IMR-90 (cell line): ENCODE data around the gene PLCL1. TPM values are rescaled to one million over a fixed set of nuclear protein-coding genes. Genes with fewer than 3 reads are reported as not detected.

ENCODE experiments used
- ATAC-seq: fragments of 200-7000 bp; cut with Tn5 transposase; 2 replicates; pipeline ENCODE4 v1.9.1; 2020; ENCODE audit warnings: low read depth, mild to moderate bottlenecking, moderate library complexity
- BruUV-seq: library from RNA; stranded (reverse); fragments of 400-500 nt; replicated peaks from 2 replicates; lab custom pipeline; 2021; lab: Mats Ljungman, UMichigan
- CTCF ChIA-PET: fragments of 300-600 bp; formaldehyde crosslinking; extraction: SDS; loops from one replicate; lab custom pipeline; 2021; ENCODE audit warnings: antibody characterized with exemption; lab: Yijun Ruan, JAX
- POLR2A ChIA-PET: fragments of 300-600 bp; sonication (Branson Sonifier 250); formaldehyde crosslinking; loops from one replicate; lab custom pipeline; 2022; ENCODE audit warnings: antibody characterized with exemption; ENCODE audit not compliant: unreplicated experiment; lab: Charles Lee
- DNase-seq: peaks from one replicate; pipeline ENCODE4 v3.0.0; 2013
- H2AFZ ChIP-seq: replicated peaks from 2 replicates; pipeline ENCODE3; 2013; ENCODE audit warnings: low read length, mild to moderate bottlenecking; ENCODE audit not compliant: poor library complexity
- H2AK5ac ChIP-seq: 2 replicates; pipeline ENCODE4 v1.6.1; 2013; ENCODE audit warnings: low read depth, low read length, inconsistent platforms
- H2AK9ac ChIP-seq: replicated peaks from 2 replicates; pipeline ENCODE3; 2013; ENCODE audit warnings: mild to moderate bottlenecking, low read depth, low read length, moderate library complexity; ENCODE audit not compliant: poor library complexity
- H2BK120ac ChIP-seq: 2 replicates; pipeline ENCODE4 v1.6.1; 2013; ENCODE audit warnings: low read depth, low read length, inconsistent platforms
- H2BK15ac ChIP-seq: 3 replicates; pipeline ENCODE4 v1.6.1; 2013; ENCODE audit warnings: low read depth, low read length, inconsistent platforms
- H2BK20ac ChIP-seq: 2 replicates; pipeline ENCODE4 v1.6.1; 2013; ENCODE audit warnings: low read depth, mild to moderate bottlenecking, inconsistent platforms, low read length, moderate library complexity
- H2BK5ac ChIP-seq: 2 replicates; pipeline ENCODE4 v1.6.1; 2013; ENCODE audit warnings: mild to moderate bottlenecking, low read depth, low read length, inconsistent platforms; ENCODE audit not compliant: poor library complexity, severe bottlenecking
- H3K14ac ChIP-seq: replicated peaks from 2 replicates; pipeline ENCODE4 v1.6.1; 2013; ENCODE audit warnings: low read depth, low read length, inconsistent platforms
- H3K18ac ChIP-seq: 2 replicates; pipeline ENCODE4 v1.6.1; 2013; ENCODE audit warnings: low read depth, low read length, control low read depth
- H3K23ac ChIP-seq: 2 replicates; pipeline ENCODE4 v1.6.1; 2013; ENCODE audit warnings: low read depth, low read length, inconsistent platforms
- H3K27ac ChIP-seq: 2 replicates; pipeline ENCODE4 v1.5.1; 2013; ENCODE audit warnings: mild to moderate bottlenecking, control low read depth, low read length; ENCODE audit not compliant: insufficient read depth
- H3K27me3 ChIP-seq: 2 replicates; pipeline ENCODE4 v1.6.1; 2013; ENCODE audit warnings: low read length; ENCODE audit not compliant: control insufficient read depth, insufficient read depth
- H3K36me3 ChIP-seq: 2 replicates; pipeline ENCODE4 v1.6.1; 2013; ENCODE audit warnings: low read length, mixed read lengths; ENCODE audit not compliant: control insufficient read depth, insufficient read depth
- H3K4ac ChIP-seq: 2 replicates; pipeline ENCODE4 v1.6.1; 2013; ENCODE audit warnings: low read depth, low read length, inconsistent platforms
- H3K4me1 ChIP-seq: 2 replicates; pipeline ENCODE4 v1.6.1; 2013; ENCODE audit warnings: low read length, mixed read lengths; ENCODE audit not compliant: control insufficient read depth, insufficient read depth
- H3K4me2 ChIP-seq: 2 replicates; pipeline ENCODE4 v1.6.1; 2013; ENCODE audit warnings: low read depth, mild to moderate bottlenecking, control low read depth, low read length, moderate library complexity
- H3K4me3 ChIP-seq: 2 replicates; pipeline ENCODE4 v1.5.1; 2013; ENCODE audit warnings: low read depth, mild to moderate bottlenecking, control low read depth, low read length, moderate library complexity; ENCODE audit not compliant: insufficient read depth
- H3K56ac ChIP-seq: 2 replicates; pipeline ENCODE4 v1.6.1; 2013; ENCODE audit warnings: low read length, inconsistent platforms; ENCODE audit not compliant: insufficient read depth; ENCODE audit errors: extremely low read depth
- H3K79me1 ChIP-seq, 2 experiments: 2 replicates each; pipeline ENCODE4 v1.6.1; 2013; ENCODE audit warnings: low read length in 2 of 2, inconsistent platforms in 1 of 2, low read depth in 1 of 2
- H3K9ac ChIP-seq: 2 replicates; pipeline ENCODE4 v1.6.1; 2013; ENCODE audit warnings: low read depth, low read length, control low read depth
- H3K9me1 ChIP-seq: 2 replicates; pipeline ENCODE4 v1.6.1; 2013; ENCODE audit warnings: low read length, inconsistent platforms; ENCODE audit not compliant: insufficient read depth
- H3K9me3 ChIP-seq: 2 replicates; pipeline ENCODE4 v1.6.1; 2013; ENCODE audit warnings: low read length; ENCODE audit not compliant: control insufficient read depth, insufficient read depth
- H4K20me1 ChIP-seq: 2 replicates; pipeline ENCODE4 v1.6.1; 2013; ENCODE audit warnings: low read length, inconsistent platforms; ENCODE audit not compliant: insufficient read depth
- H4K5ac ChIP-seq: 2 replicates; pipeline ENCODE4 v1.6.1; 2013; ENCODE audit warnings: mild to moderate bottlenecking, low read depth, low read length, control low read depth
- H4K8ac ChIP-seq, 2 experiments: 2 replicates each; pipeline ENCODE4 v1.6.1; 2013; ENCODE audit warnings: low read depth in 2 of 2, low read length in 2 of 2, control low read depth in 1 of 2, inconsistent platforms in 1 of 2
- H4K91ac ChIP-seq: 2 replicates; pipeline ENCODE4 v1.6.1; 2013; ENCODE audit warnings: low read depth, low read length, inconsistent platforms; ENCODE audit not compliant: insufficient read depth
- FOS ChIP-seq: fragments of 150-350 bp; IDR thresholded peaks from 2 replicates; pipeline ENCODE4 v1.6.1; 2016; ENCODE audit warnings: low read depth, low read length
- MAZ ChIP-seq: IDR thresholded peaks from 2 replicates; pipeline ENCODE4 v1.6.1; 2012; ENCODE audit warnings: low read depth, mild to moderate bottlenecking, low read length, improper control_type of control experiment, moderate library complexity, borderline replicate concordance
- MXI1 ChIP-seq: IDR thresholded peaks from 2 replicates; pipeline ENCODE4 v1.6.1; 2012; ENCODE audit warnings: low read depth, mild to moderate bottlenecking, low read length, moderate library complexity, borderline replicate concordance
- RFX5 ChIP-seq: IDR thresholded peaks from 2 replicates; pipeline ENCODE4 v1.8.0; 2012; ENCODE audit warnings: low read depth, mild to moderate bottlenecking, low read length, moderate library complexity
- SMC3 ChIP-seq: fragments of 150-350 bp; IDR thresholded peaks from 2 replicates; pipeline ENCODE4 v1.6.1; 2016; ENCODE audit warnings: low read depth, mild to moderate bottlenecking, antibody characterized with exemption, low read length, moderate library complexity
- WGBS, 2 experiments: methylation state at CpG; one replicate each; pipeline versions ENCODE4 v1.1.5 to v1.1.7; 2013; ENCODE audit warnings: missing lambda C conversion rate in 2 of 2; ENCODE audit not compliant: insufficient read length in 1 of 2; ENCODE audit errors: extremely low coverage in 2 of 2; 5-methylcytosine and 5-hydroxymethylcytosine counted together
- dilution Hi-C: fragments of 300-500 bp; cut with HindIII; formaldehyde crosslinking; loops from one replicate; pipeline ENCODE4 v1.14.3; 2018; ENCODE audit warnings: low sequenced_read_pairs; ENCODE audit not compliant: unreplicated experiment
- in situ Hi-C: fragments of 300-500 bp; cut with MboI; formaldehyde crosslinking; loops from 3 replicates; pipeline ENCODE4 v1.14.3; 2019; ENCODE audit warnings: low sequenced_read_pairs, inconsistent platforms, mixed read lengths
- intact Hi-C: fragments of 100-400 bp; cut with micrococcal nuclease; formaldehyde crosslinking; loops from 2 replicates; pipeline ENCODE4 v1.10.0; 2022
- polyA plus RNA-seq, 3 experiments: library from polyadenylated mRNA; depleted of rRNA; stranded (reverse); fragments of >200 nt; gene quantifications; 2 replicates each; pipeline ENCODE4 v1.2.3, GENCODE V29; 2012; ENCODE audit warnings: low replicate concordance in 1 of 3
- total RNA-seq: library from RNA; depleted of rRNA; stranded (reverse); fragments of >200 nt; gene quantifications from 2 replicates; pipeline ENCODE4 v1.2.3, GENCODE V29; 2012
- TF ChIP-seq, protein P1 (sequence below): conservative IDR thresholded peaks from 2 replicates; pipeline ENCODE4 v1.5.1; 2012; ENCODE audit warnings: mild to moderate bottlenecking, low read depth, low read length, improper control_type of control experiment
- TF ChIP-seq, protein P2 (sequence below): fragments of 150-350 bp; IDR thresholded peaks from 2 replicates; pipeline ENCODE4 v1.6.1; 2016; ENCODE audit warnings: low read depth, mild to moderate bottlenecking, low read length, moderate library complexity, borderline replicate concordance

PLCL1 gene
- total and polyA plus RNA-seq, 2 of the 4 experiments (the other 2 are of a cell fraction): 0.14 to 0.18 TPM

DNA sequence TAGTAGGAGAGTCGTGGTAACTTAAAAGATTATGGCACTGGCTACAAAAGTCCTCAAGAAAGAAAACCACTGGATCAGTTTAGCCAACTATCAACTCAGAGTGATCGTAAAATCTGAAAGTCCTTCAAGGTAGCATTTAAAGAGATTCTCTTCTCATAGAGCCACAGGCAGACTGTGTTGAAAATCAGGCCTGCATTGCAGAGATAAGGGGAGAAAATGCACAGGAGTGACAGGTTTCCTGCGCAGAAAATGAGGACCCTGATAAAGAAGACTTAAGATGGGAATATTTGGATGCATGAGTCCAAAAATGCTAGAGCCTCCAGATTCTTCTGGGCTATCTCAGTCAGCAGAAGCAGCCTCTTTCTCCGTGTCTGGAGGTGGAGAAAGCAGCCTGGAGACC is 360.9 kb downstream of the PLCL1 start:
- H3K14ac ChIP-seq: no peak overlapping the region
- no peak for ATAC-seq
- H2BK120ac ChIP-seq: no peak overlapping the region
- H3K27me3 ChIP-seq: no peaks in the 10 kb centered on the region
- H4K5ac ChIP-seq: no peak overlapping the region
- DNase-seq: no peak
- H2BK5ac ChIP-seq: no peak overlapping the region
- no peaks in the 10 kb centered on the region for H4K20me1 ChIP-seq
- no peak overlapping the region for H2BK15ac ChIP-seq
- H3K56ac ChIP-seq: no peak overlapping the region
- H3K18ac ChIP-seq: no peak overlapping the region
- no peak overlapping the region for H2AFZ ChIP-seq
- H4K8ac ChIP-seq: no peak overlapping the region
- no TSS peak for BruUV-seq
- H3K23ac ChIP-seq: no peak overlapping the region
- no peak overlapping the region for H3K4ac ChIP-seq
- H3K4me3 ChIP-seq: no peak overlapping the region
- H3K79me1 ChIP-seq: no peaks in the 10 kb centered on the region
- H3K9ac ChIP-seq: no peak overlapping the region
- H2AK5ac ChIP-seq: no peak overlapping the region
- ChIA-PET CTCF (no interaction called here), POLR2A (no interaction called here)
- no peaks in the 10 kb centered on the region for H3K9me3 ChIP-seq
- no peak overlapping the region for H4K91ac ChIP-seq
- in situ Hi-C loops (no loop called here), dilution Hi-C loops (no loop called here), intact Hi-C loops (no loop called here)
- H2AK9ac ChIP-seq: no peak overlapping the region
- no peaks in the 10 kb centered on the region for H3K4me1 ChIP-seq
- TF ChIP-seq FOS: no peak
- no peak for TF ChIP-seq SMC3
- no peak for TF ChIP-seq RFX5
- TF ChIP-seq MXI1: no peak
- TF ChIP-seq, protein P1, sequence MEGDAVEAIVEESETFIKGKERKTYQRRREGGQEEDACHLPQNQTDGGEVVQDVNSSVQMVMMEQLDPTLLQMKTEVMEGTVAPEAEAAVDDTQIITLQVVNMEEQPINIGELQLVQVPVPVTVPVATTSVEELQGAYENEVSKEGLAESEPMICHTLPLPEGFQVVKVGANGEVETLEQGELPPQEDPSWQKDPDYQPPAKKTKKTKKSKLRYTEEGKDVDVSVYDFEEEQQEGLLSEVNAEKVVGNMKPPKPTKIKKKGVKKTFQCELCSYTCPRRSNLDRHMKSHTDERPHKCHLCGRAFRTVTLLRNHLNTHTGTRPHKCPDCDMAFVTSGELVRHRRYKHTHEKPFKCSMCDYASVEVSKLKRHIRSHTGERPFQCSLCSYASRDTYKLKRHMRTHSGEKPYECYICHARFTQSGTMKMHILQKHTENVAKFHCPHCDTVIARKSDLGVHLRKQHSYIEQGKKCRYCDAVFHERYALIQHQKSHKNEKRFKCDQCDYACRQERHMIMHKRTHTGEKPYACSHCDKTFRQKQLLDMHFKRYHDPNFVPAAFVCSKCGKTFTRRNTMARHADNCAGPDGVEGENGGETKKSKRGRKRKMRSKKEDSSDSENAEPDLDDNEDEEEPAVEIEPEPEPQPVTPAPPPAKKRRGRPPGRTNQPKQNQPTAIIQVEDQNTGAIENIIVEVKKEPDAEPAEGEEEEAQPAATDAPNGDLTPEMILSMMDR: no peak
- no peak for TF ChIP-seq MAZ
- TF ChIP-seq, protein P2, sequence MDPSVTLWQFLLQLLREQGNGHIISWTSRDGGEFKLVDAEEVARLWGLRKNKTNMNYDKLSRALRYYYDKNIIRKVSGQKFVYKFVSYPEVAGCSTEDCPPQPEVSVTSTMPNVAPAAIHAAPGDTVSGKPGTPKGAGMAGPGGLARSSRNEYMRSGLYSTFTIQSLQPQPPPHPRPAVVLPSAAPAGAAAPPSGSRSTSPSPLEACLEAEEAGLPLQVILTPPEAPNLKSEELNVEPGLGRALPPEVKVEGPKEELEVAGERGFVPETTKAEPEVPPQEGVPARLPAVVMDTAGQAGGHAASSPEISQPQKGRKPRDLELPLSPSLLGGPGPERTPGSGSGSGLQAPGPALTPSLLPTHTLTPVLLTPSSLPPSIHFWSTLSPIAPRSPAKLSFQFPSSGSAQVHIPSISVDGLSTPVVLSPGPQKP: no peak
- WGBS, 2 experiments: no CpG with 5 or more reads among the region's 4 CpGs
- no peak overlapping the region for H2BK20ac ChIP-seq
- H3K36me3 ChIP-seq: no peaks in the 10 kb centered on the region
- no peaks in the 10 kb centered on the region for H3K9me1 ChIP-seq
- H3K27ac ChIP-seq: no peak overlapping the region
- H3K4me2 ChIP-seq: no peak overlapping the region
